Fibroblast of lung (primary cell): Measurements from ENCODE around the gene CRTC1.

Experiments
- EZH2 ChIP-seq: IDR thresholded peaks from 2 replicates; pipeline ENCODE4 v1.5.1; 2012; ENCODE audit warnings: low read length, control low read depth, mild to moderate bottlenecking; ENCODE audit errors: missing control alignments
- TF ChIP-seq, protein P1 (sequence below), 2 donors: IDR thresholded peaks in 1 of 2; conservative IDR thresholded peaks in 1 of 2; 1 replicate in 1 of 2; 2 replicates in 1 of 2; pipeline ENCODE4 v1.5.1; 2011 to 2012; ENCODE audit warnings: low read length in 2 of 2, control low read depth in 1 of 2, inconsistent platforms in 1 of 2, low read depth in 1 of 2, mild to moderate bottlenecking in 1 of 2

DNA sequence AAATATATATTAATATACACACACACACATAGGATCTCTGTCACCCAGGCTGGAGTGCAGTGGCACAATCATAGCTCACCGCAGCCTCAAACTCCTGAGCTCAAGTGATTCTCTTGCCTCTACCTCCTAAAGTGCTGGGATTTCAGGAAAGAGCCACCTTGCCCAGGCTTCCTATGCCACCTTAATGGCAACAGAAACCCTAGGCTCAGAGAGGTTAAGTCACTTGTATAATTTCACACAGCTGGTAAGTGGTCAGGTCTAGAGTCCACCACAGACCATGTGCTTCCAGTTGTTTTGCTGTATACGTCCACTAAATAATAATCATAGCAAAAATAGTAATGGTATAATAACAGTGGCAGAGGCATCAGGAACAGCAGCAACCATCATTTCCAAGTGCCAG, 147.0 kb downstream of the CRTC1 start:
- TF ChIP-seq, protein P1, sequence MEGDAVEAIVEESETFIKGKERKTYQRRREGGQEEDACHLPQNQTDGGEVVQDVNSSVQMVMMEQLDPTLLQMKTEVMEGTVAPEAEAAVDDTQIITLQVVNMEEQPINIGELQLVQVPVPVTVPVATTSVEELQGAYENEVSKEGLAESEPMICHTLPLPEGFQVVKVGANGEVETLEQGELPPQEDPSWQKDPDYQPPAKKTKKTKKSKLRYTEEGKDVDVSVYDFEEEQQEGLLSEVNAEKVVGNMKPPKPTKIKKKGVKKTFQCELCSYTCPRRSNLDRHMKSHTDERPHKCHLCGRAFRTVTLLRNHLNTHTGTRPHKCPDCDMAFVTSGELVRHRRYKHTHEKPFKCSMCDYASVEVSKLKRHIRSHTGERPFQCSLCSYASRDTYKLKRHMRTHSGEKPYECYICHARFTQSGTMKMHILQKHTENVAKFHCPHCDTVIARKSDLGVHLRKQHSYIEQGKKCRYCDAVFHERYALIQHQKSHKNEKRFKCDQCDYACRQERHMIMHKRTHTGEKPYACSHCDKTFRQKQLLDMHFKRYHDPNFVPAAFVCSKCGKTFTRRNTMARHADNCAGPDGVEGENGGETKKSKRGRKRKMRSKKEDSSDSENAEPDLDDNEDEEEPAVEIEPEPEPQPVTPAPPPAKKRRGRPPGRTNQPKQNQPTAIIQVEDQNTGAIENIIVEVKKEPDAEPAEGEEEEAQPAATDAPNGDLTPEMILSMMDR (conservative IDR thresholded peaks at IDR 0.05 in 1 of 2, IDR thresholded peaks at IDR 0.05 in 1 of 2; ENCODE audit: low read depth in 1 of 2, low read length in 2 of 2) = no peak
- no peak for TF ChIP-seq EZH2
